ENCODE measurements around the gene CHRM2.
A peak's percentile ranks its signal among the peaks of the same experiment; 100 is the strongest.
"Not testable (repeated sequence)": the region's sequence is repeated elsewhere in the genome, so short reads cannot be mapped to it uniquely, and the experiment has no call there.

CHRM2 gene

GRCh38 chr7:136868496-136869000 is at the start of gene CHRM2:
TSS of gene CHRM2 (plus strand) at chr7:136868652. CDS start at chr7:137014866, 146,214 bp downstream.
- no peak for DNase-seq (ENCODE audit: low read depth in 1 of 2, low spot score in 1 of 2)
- in situ Hi-C loops (cut with HindIII; ENCODE audit: low pct_unique_long_range_greater_than_20kb, low sequenced_read_pairs) = no loop called here
- TF ChIP-seq JUND (IDR thresholded peaks at IDR 0.05; ENCODE audit: low read depth) = no peak

- in situ Hi-C loops (cut with HindIII; ENCODE audit: low pct_unique_long_range_greater_than_20kb, low sequenced_read_pairs); DNase-seq (ENCODE audit: low read depth in 1 of 2, low spot score in 1 of 2): not testable (repeated sequence)
These were observed 37.1 kb upstream of the CHRM2 start for GRCh38 chr7:136831398-136831797.

GRCh38 chr7:136845899-136846465 is 22.5 kb upstream of the CHRM2 start:
- in situ Hi-C loops (cut with HindIII; ENCODE audit: low pct_unique_long_range_greater_than_20kb, low sequenced_read_pairs) = no loop called here
- no peak for TF ChIP-seq JUND (IDR thresholded peaks at IDR 0.05; ENCODE audit: low read depth)
- no peak for DNase-seq (ENCODE audit: low read depth in 1 of 2, low spot score in 1 of 2)

DNA sequence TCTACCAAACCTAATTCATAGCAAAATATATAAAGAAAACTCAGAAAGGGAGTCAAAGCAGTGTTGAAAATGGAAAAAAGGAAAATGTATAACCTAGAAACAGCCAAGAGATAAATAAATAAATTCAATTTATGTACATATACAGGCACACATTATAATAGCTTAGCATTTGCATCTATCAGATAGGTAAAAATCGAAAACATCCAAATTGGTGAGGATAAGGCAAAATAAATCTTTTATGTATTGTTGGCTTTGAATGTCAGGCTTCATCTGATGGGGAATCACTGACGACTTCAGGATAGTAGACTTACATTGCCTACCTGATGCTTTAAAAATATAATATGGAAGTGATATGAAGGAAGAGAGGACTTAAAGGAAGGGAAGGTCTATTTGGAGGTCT is 20.6 kb upstream of the CHRM2 start:
- TF ChIP-seq JUND (IDR thresholded peaks at IDR 0.05; ENCODE audit: low read depth) = no peak
- in situ Hi-C loops (cut with HindIII; ENCODE audit: low pct_unique_long_range_greater_than_20kb, low sequenced_read_pairs) = no loop called here

DNA sequence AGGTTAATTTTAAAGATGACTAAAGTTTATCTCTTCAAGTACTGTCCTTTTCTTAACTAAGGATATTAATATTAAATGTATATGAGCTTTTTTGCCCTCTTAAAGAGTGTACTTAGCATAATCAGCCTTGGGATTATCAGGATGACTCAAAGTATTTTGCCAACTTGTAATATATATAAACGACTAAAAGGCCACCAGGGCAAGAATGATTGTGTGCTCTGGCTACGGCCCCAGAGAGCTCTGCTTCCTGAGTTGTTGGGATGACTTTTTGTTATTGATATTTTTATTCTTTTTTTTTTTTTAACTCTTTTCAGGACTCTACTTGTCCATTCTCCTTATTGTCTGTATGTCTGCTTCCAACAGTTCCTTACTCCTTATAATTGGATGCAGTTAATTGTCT is 14.8 kb upstream of the CHRM2 start:
- DNase-seq (ENCODE audit: low read depth in 1 of 2, low spot score in 1 of 2) = no peak
- in situ Hi-C loops (cut with HindIII; ENCODE audit: low pct_unique_long_range_greater_than_20kb, low sequenced_read_pairs) = no loop called here

More for the DNA sequence above, 20.6 kb upstream of the CHRM2 start:
- DNase-seq (ENCODE audit: low read depth in 1 of 2, low spot score in 1 of 2) = no peak

GRCh38 chr7:136857573-136857972 is 10.9 kb upstream of the CHRM2 start:
- TF ChIP-seq JUND (IDR thresholded peaks at IDR 0.05; ENCODE audit: low read depth) = no peak
- in situ Hi-C loops (cut with HindIII; ENCODE audit: low pct_unique_long_range_greater_than_20kb, low sequenced_read_pairs) = no loop called here
- DNase-seq (ENCODE audit: low read depth in 1 of 2, low spot score in 1 of 2) = peak in 1 of 2 experiments; percentile 57

More for the DNA sequence above, 14.8 kb upstream of the CHRM2 start:
- no peak for TF ChIP-seq JUND (IDR thresholded peaks at IDR 0.05; ENCODE audit: low read depth)

DNA sequence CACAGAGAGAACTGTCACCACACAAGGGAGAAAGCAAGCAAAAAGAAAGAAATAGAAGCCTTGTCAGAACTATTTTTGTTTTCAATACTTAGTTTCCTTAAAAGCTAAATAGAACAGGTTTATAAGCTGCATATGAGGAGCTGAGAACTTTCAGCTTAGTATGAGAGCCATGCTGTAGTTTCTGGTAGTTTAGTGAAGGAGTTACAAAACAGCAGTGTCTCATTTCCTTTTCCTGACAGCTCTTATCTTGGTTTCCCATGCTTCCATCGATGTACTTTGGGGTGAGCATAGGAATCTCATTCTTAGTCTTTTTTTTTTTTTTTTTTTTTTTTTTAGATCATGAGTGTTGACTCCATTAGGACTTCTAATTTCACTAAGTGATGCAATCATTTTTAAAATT is 8.6 kb upstream of the CHRM2 start:
- DNase-seq (ENCODE audit: low read depth in 1 of 2, low spot score in 1 of 2) = no peak
- no peak for TF ChIP-seq JUND (IDR thresholded peaks at IDR 0.05; ENCODE audit: low read depth)
- in situ Hi-C loops (cut with HindIII; ENCODE audit: low pct_unique_long_range_greater_than_20kb, low sequenced_read_pairs) = no loop called here

DNA sequence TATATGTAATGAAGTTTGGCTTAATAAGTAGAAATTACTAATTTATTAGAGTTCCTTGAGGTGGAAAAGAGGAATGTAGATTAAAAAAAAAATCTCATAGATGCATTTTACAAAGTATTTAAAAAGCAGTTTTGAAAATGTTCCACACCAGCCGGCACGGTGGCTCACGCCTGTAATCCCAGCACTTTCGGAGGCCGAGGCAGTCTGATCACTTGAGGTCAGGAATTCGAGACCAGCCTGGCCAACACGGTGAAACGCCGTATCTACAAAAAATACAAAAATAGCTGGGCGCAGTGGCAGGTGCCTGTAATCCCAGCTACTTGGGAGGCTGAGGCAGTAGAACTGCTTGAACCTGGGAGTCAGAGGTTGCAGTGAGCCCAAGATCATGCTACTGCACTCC is 3.2 kb upstream of the CHRM2 start:
- TF ChIP-seq JUND (IDR thresholded peaks at IDR 0.05; ENCODE audit: low read depth) = no peak
- in situ Hi-C loops (cut with HindIII; ENCODE audit: low pct_unique_long_range_greater_than_20kb, low sequenced_read_pairs) = no loop called here
- no peak for DNase-seq (ENCODE audit: low read depth in 1 of 2, low spot score in 1 of 2)

GRCh38 chr7:136865777-136866176 is 2.7 kb upstream of the CHRM2 start:
- in situ Hi-C loops (cut with HindIII; ENCODE audit: low pct_unique_long_range_greater_than_20kb, low sequenced_read_pairs) = no loop called here
- no peak for TF ChIP-seq JUND (IDR thresholded peaks at IDR 0.05; ENCODE audit: low read depth)
- no peak for DNase-seq (ENCODE audit: low read depth in 1 of 2, low spot score in 1 of 2)

GRCh38 chr7:136869001-136869961 is 829 bp downstream of the CHRM2 start:
- no peak for TF ChIP-seq JUND (IDR thresholded peaks at IDR 0.05; ENCODE audit: low read depth)
- in situ Hi-C loops (cut with HindIII; ENCODE audit: low pct_unique_long_range_greater_than_20kb, low sequenced_read_pairs) = no loop called here
- no peak for DNase-seq (ENCODE audit: low read depth in 1 of 2, low spot score in 1 of 2)

DNA sequence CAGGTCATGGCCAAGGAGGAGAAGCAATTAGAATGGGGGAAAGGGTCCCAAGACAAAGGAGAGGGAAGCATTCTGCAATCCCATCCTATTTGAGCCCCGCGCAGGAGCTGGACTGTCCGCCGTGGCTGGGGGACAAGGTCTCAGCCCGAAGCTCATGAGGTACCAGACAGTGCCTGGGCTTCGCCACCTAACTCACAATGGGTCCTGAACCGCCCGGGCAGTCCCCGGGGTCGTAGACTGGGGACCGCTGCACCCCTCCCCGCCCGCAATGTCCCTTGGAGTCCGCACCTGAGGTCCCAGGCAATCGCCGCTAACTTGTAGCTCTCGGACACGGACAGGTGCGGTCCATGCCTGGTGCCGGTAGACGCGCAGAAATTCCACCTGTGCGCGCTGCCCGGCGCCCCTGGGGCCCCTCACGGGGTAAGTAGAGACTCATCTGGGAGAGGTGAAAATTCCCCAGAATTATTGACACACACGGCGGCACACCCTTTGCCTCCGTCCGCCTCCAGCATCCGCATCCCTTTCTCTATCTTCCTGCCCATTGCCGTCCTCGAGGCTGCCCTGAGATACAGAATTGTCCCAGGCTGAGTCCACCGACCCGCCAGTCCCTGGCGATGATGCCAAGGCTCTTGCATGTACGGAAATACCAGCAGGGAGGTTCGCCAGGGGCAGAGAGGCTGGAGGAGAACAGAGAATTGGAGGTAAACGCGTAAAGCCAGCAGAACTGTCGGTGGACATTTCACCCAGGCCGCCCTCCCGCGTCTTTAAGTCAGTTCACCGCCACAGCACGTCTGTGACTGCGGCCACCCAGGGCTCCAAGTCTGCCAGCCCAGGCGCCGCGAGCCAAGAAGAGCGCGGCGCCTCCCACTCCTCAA is 1.8 kb downstream of the CHRM2 start:
- in situ Hi-C loops (cut with HindIII; ENCODE audit: low pct_unique_long_range_greater_than_20kb, low sequenced_read_pairs) = no loop called here
- no peak for DNase-seq (ENCODE audit: low read depth in 1 of 2, low spot score in 1 of 2)
- no peak for TF ChIP-seq JUND (IDR thresholded peaks at IDR 0.05; ENCODE audit: low read depth)

DNA sequence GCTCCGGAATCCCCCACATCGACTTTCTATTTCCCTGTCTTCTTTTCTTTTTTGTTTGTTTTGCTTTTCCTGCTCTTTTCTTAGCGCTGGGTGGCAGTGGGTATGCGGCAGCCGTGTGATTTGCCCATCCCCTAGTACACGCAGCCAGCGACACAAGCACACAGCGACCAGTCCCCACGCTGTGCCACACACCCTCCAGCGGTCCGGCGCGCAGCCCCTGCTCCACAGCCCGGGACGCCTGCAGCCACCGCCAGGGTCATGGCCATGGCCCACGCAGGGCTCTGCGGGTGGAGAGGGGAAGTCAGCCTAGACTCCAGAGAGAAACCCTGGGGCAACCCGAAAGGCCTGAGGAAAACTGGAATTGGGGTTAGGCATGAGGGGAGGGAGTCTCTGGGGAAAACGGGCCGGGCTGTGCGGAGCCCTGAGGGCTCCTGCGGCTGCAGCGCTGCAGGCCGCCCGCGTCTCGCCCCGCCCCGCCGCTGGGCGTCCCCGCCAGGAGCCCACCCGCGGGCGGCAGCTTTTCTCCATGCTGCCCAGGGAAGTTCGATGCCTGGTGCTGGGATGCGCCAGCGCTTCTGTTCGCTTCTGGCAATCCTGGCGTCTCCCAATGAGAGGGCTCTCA is 2.5 kb downstream of the CHRM2 start:
- no peak for DNase-seq (ENCODE audit: low read depth in 1 of 2, low spot score in 1 of 2)
- in situ Hi-C loops (cut with HindIII; ENCODE audit: low pct_unique_long_range_greater_than_20kb, low sequenced_read_pairs) = no loop called here
- TF ChIP-seq JUND (IDR thresholded peaks at IDR 0.05; ENCODE audit: low read depth) = no peak

Measured in T47D (cell line).